ELF-1 (cell line): Measurements from ENCODE around the gene PLPPR4.
"Not testable (repeated sequence)": the region's sequence is repeated elsewhere in the genome, so short reads cannot be mapped to it uniquely, and the experiment has no call there.

Source experiments
- DNase-seq: peaks from one replicate; pipeline ENCODE4 v3.0.0-alpha.2; 2016; ENCODE audit warnings: low read depth, low spot score

Gene PLPPR4, protein sequence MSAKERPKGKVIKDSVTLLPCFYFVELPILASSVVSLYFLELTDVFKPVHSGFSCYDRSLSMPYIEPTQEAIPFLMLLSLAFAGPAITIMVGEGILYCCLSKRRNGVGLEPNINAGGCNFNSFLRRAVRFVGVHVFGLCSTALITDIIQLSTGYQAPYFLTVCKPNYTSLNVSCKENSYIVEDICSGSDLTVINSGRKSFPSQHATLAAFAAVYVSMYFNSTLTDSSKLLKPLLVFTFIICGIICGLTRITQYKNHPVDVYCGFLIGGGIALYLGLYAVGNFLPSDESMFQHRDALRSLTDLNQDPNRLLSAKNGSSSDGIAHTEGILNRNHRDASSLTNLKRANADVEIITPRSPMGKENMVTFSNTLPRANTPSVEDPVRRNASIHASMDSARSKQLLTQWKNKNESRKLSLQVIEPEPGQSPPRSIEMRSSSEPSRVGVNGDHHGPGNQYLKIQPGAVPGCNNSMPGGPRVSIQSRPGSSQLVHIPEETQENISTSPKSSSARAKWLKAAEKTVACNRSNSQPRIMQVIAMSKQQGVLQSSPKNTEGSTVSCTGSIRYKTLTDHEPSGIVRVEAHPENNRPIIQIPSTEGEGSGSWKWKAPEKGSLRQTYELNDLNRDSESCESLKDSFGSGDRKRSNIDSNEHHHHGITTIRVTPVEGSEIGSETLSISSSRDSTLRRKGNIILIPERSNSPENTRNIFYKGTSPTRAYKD

DNA sequence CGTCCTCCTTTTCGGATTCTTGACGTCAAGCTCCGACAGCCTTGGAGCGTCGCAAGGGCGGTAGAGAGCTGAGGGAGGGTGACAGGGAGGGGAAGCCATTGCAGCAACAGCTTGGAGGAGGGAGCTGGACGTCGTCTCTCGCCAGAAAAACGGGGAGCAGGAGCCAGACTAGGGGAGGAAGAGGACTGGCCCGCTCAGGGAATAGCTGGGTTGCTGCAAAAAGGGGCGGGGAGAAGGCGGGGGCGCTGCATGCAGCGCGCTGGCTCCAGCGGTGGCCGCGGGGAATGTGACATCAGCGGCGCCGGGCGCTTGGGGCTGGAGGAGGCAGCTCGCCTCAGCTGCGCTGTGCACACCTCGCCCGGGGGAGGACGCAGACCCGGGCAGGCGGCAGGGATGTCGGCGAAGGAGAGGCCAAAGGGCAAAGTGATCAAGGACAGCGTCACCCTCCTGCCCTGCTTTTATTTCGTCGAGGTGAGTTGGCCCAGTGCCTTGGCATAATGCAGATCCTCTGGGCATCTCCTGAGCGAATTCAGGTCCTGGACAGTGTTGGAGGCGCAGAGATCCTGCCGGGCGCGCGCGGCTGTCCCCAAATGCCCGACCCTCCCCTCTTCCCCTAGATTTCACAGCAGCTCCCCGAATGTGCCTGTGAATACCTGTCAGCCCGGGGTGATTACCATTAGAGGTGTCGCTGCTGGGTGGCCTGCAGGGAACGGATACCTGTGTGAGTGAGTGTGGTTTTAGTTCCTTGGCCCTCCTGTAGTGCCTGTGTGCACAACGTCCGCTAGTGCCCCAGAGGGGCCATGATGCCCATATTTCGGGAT, at the start of gene PLPPR4:
PLPPR4 (plus strand) TSS at position 292 of the 821 bp plus-strand sequence; CDS start at position 394, 102 bp downstream.
- peak; percentile 80 for DNase-seq

DNA sequence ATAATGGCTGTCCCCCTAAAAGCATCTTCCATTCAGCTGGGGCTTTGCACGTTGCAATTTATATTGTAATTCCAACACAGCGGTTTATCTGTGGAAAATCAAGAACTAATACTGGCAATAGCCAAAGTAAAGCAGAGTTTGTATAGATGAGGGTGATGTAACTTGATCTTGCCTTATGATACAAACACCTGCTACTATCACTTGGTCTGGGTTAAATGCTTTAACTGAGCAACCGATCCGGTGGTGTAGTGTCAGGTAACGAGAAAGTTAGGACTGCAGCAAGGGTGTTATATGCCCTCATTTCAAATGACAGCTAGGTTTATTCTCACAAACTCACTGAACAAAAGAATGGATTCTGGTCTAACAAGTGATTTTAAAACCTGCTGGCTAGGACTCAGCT, 47.3 kb upstream of the PLPPR4 start:
- no peak for DNase-seq

DNA sequence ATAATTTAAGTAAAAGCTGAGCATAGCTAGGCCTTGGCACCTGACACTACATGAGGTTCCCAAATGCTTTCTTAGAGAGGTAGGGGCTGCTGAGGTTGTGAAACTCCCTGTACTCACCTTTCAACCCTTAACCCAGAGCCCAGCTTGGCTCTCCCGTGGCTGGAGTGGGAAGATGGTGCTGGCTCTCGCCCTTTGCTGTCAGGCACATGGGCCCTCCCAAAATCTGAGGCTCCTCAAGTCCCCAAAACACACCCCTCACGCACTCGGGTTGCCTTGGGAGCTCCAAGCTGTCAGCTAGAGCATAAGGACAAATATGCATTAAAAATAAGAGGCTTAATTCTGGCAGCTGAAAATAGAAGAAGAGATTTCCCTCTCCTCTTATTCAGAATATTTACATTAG, 46.7 kb upstream of the PLPPR4 start:
- no peak for DNase-seq

DNA sequence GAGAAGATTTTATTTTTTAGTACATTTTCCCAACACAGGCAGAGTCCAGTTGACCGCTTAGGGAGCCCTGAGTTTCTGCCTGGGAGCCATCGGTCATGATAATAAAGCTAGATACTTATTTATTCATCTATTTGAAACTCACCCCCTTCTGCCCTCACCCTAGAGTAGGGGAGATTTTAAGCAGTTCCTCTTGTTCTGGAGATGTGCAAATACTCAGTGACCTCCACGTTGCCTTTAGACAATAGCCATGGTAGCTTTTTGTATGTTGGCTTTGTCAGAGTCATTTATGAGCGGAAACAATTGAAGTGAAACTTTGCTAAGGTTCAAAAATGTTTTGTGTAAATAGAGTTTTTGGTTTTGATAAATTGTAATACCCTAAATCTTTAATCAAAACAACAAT, 45.7 kb upstream of the PLPPR4 start:
- no peak for DNase-seq

DNA sequence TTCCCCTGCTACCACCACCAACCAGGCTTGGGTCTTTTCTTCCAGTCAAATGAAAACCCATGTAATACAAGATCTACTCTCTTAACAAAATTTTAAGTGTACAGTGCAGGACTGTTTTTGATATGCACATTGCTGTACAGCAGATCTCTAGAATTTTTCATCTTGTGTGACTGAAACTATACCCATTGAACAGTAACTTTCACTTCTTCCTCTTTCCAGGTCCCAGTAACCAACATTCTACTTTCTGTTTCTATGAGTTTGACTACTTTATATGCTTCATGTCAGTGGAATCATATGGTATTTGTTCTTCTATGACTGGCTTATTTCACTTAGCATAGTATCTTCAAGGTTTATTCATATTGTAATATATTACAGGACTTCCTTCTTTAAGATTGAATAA, 45.3 kb upstream of the PLPPR4 start:
- no peak for DNase-seq

DNA sequence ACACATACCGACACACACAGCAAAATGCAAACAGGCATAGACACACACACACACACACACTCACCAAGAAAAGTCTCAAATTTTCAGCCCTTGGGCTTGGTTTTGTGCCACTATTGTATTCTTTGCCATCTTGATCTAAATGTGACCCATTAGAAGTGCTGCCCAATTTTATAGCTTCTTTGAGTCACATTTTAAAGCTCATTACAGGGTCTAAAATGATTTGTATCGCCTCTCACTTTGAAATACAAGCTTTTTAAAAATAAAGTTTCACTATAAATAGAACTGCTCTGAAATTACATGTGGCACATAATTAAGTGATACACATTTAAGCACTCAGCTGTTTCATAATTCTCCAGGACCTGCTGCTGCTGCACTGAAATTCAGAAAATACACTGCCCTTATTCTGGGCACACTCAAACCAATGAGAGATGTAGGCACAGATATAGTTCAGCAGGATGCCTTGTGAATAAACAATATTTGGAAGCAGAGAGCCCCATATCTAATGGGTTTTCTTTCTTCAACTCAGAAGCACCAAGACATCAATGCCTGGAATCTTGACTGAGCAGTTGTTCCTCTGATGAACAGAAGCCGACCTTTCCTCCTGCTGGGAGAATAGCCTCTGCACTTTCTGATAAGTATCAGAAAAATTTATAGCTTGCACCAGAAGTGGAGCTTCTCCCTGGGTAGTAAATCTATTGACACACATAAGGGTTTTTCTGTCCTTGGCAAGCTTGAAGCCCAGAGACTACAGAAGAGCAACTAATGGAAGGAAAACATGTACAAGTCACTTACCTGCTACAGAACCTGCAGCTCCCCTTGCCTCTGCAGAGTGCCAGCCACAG, 37.0 kb upstream of the PLPPR4 start:
- DNase-seq = no peak

DNA sequence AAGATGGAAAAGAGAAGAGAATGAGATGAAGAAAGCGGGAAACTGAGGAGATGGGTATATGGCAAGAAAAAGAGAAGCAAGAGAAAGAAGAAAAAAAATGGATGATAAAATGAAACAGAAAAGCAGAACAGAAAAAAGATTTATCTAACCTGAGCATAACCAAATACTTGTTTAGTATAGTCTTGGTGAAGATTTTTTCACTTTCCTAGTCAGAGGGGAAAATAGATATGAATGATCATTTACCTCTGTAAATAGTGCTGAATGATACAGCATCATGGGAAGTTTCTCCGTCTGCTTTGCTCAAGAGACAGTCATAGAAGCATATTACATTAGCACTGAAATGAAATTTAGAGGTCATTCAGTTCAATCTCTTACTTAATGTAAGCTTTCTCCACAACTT, 36.1 kb upstream of the PLPPR4 start:
- no peak for DNase-seq

DNA sequence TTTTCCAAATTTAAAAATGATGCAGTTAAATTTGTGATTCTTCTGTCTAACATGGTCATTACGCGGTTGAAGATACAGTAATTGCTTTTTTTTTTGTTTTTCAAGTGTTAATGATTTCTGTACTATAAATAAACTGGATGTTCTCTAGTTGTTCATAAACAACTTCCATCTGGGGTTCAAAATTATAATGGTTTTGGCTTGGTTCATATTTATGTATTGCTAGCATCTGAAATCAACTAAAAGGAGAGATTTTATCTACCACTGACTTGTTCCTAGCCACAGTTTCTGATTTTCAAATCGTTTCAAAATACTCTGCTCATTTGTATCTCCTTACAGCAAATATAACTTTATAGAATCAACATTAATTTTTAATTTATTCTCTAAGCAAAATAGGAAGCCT, 35.2 kb upstream of the PLPPR4 start:
- no peak for DNase-seq

DNA sequence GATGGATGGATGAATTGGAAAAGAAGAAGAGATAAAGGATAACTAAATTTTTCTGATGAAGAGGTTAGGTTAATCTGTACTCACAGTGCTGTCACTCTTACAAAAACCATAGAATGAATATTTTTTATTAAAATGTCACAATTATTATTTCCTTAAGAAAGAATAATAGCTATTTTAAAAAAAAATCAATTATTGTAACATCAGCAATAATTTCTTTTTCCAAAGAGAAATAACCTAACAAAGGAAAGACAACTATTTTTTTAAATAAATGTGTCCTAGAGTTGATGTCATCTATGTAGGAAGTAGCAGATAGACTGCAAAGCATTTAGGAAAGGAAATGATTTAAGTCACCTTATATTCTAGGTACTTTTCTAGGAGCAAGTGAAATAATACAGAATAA, 33.6 kb upstream of the PLPPR4 start:
- no peak for DNase-seq

DNA sequence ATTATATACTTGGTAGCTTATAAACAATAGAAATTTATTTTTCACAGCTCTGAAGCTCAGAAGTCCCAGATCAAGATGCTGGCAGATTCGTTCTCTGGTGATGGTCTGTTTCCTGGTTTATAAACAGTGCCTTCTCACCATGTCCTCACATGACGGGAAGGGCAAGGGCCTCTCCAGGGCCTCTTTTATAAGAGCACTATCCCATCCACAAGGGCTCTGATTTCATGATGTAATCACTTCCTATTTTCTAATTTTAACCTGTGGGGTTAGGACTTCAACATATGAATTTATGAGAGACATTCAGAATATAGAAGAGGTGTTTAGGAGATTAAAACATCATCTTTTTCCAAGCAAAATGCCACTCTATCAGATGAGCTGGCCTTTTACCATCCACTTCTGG, 32.1 kb upstream of the PLPPR4 start:
- DNase-seq = no peak

DNA sequence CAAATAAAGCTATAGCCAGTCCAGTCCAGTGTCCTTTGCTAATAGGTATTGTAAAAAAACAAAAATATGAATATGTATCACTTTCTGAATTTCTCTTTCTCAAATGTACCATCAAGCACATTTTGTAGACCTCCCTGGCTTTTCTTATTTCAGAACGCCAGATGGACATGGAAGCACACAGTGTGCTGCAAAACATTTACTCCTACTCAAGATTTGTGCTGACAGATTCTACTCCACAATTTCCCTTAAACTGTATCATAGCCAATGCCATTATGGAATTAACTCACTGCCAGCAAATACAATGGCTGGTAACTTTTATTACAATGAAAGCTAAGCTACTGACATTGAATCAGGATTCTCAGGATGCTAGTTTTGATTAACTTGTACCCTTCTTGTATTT, 30.8 kb upstream of the PLPPR4 start:
- no peak for DNase-seq

DNA sequence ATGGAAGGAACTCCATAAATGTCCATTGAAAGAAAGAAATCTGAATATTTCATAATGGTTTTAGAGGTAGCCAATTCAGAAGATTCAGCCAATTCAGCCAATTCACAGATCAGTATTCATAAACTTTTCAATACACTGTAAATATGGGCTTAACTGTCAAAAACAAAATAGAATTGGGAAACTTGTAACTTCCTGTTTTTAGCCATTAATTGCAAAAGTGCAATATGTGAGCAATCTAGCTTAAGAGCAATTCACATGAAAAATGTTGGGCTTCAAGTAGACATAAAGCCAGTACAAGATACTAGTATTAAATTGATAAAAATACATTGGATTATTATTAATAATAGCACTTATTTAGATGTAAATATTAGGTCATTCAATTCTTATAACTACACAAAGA, 27.5 kb upstream of the PLPPR4 start:
- DNase-seq = no peak

DNA sequence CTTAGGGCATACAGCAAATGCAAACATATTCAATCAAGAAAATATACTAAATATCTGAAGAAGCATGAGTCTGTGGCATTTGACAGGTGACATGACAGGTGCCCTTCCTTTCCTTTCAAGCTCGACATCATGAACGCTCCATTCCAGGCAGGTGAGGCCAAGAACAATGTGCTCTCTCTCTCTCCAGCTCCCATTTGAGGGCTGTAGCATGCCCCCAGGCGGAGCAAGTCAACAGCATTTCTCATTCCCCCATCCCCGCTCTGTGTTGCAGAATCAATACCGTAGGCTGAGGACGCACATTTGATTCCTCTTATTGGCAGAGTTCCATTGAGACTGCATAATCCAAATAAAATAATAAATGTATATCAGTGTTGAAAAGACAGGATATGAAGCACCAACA, 24.6 kb upstream of the PLPPR4 start:
- peak; percentile 35 for DNase-seq

DNA sequence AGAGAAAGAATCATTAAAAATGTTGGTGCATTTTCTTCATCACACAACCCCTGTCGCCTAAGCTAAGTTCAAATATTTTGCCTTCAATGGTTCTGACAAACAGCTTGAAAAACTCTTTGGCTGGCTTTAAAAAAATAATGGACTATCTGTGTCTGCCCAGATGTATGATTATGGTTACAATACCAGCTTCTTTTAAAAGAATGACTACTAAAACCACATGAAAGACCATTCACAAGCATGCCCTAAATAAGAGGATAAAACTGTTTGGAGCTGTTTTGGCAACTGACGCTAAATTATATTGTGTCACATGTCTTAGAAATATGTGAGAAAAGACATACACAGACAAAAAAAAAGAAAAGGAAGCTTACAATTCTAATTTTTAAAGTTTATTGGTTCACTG, 23.7 kb upstream of the PLPPR4 start:
- DNase-seq = no peak

DNA sequence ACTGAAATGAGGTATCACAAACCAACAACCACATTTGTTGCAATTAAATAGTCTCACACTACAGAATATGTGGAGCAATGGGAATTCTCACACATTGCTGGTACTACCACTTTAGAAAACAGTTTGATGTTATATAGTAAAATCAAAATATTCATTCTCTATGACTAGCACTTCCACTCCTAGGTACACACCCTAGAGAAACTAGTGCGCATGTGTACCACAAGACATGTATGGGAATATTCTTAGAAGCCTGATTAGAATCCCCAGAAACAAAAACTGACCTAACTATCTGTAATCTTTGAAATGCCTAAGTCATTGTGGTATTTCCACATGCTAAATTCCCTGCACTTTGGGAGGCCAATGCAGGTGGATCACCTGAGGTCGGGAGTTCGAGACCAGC, 18.1 kb upstream of the PLPPR4 start:
- no peak for DNase-seq

DNA sequence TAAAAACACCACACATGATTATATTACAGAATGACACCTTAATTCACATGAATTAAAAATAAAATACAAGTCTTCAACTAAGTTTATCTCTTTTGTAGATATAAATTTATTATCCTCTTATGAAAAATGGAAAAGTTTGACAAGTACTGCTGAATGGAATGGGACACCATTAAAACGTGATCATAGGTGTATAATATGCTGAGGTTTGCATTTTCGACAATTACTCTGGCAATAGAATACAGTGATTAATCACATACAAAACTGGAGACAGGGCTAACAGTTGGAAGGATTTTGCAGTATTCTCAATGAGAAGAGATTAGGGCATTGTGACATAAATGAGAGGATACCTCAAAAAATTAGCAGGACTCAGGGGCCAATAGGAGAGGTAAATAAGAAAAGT, 17.1 kb upstream of the PLPPR4 start:
- no peak for DNase-seq

DNA sequence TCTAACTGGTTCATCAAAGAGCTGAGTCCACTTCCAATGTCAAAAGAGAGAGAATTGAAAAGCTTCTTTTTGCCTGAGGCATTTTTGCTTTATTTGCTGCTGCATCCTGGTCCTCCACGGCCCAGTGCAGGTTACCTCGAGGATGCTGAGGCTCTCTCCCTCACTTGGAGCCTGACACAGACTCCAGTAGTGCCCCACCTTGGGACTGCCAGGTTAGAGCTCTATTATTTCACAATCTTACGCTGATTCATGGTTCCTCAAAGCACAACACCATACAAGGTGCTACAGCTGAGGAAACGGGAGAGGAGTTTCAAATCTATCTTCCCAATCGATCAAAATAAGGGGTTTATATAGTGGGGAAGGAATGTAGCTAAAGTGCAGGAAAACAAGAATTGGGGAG, 13.6 kb upstream of the PLPPR4 start:
- DNase-seq = no peak

DNA sequence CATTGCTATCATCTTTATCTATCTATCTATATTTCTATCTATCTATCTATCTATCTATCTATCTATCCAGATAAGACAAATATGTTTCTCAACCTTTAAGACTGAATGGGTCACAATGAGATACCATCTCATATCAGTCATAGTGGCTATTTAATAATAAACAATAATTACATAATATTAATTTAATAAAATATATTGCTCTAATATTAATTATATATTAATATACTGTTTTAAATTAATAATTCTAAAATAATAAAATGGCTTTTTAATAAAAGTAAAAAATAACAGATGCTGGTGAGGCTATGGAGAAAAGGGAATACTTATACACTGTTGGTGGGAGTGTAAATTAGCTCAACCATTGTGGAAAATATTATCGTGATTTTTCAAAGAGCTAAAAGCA, 13.0 kb upstream of the PLPPR4 start:
- DNase-seq = no peak

DNA sequence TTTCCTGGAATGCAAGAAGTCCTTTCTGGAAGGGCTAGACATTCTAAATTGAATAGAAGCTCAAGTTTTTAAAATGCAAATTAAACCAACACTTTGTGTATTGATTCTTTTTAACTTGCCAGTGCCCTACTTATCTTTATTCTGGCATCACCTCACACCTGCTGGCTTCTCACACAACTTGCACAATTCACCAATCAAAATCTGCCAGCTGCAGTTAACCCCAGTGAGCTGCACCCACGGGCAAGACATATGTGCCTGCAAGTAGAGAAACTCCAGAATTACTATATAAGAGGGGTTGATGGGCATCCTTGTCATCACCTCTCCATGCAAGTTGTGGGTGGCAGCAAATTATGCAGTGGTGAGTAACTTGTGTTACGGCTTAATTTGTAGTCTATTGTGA, 11.7 kb upstream of the PLPPR4 start:
- no peak for DNase-seq

DNA sequence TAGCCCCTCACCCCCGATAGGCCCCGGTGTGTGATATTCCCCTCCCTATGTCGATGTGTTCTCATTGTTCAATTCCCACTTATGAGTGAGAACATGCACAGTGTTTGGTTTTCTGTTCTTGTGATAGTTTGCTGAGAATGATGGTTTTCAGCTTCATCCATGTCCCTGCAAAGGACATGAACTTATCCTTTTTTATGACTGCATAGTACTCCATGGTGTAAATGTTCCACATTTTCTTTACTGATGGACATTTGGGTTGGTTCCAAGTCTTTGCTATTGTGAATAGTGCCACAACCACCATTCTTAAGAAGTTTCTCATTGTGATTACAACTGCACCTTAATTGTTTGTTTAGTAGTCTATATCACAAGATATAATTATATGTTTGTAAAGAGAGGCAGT, 3.9 kb upstream of the PLPPR4 start:
- DNase-seq = not testable (repeated sequence)

DNA sequence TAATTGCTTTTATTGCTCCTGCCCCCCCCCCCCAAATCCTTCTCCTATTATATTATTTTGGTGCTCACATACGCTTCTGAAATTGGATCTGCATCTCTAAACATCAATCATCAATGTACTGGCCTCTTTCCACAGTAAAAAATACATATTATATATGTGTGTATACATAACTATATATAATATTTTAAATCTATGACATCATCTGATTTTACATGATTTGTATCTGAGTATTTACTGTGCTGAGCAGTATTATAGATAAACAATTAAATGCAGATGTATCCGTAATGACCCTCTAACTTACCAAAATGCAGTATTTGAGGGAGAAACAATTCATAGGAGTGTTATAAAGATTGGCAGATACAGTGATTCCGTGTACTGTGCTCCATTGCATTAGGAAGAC, 832 bp downstream of the PLPPR4 start:
- no peak for DNase-seq

DNA sequence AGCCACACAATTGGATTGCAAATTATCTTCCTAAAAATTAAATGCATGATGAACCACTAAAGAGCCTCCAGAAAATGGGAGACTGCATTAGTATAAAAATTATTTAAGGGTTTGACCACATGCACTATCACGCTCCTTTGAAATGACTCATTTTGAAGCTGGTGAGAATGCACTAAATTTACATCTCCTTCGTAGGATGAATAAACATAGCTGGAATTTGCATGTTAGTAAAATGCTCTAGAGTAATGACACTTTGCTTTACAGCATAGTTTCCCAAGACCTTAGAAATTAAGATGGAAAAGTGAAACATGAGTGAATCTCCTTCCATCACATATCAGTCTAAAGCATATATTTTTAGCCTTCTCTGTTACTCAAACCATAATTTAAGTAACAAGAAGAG, 2.4 kb downstream of the PLPPR4 start:
- DNase-seq = no peak
